H1 (cell line): Measurements from ENCODE around the gene S100A4. TPM values are rescaled to one million over a fixed set of nuclear protein-coding genes. Genes with fewer than 3 reads are reported as not detected.

Experiments used
- CTCF ChIA-PET: fragments of 300-600 bp; sonication (Branson Sonifier 250); formaldehyde crosslinking; loops from one replicate; lab custom pipeline; 2021; ENCODE audit not compliant: partially characterized antibody; lab: Charles Lee
- POLR2A ChIA-PET: fragments of 300-600 bp; sonication (Branson Sonifier 250); formaldehyde crosslinking; loops from one replicate; lab custom pipeline; 2021; ENCODE audit warnings: inconsistent platforms; ENCODE audit not compliant: partially characterized antibody; lab: Charles Lee
- DNase-seq, 2 experiments: peaks; one replicate each; pipeline versions ENCODE4 v3.0.0 to v3.0.0-alpha.2; 2010 to 2022; ENCODE audit warnings: low spot score in 2 of 2, low read depth in 1 of 2, mixed read lengths in 1 of 2
- FAIRE-seq: peaks from 2 replicates; lab custom pipeline; 2011; peaks lifted over from hg19 to GRCh38; lab: Jason Lieb, UNC
- H2AFZ ChIP-seq: 2 replicates; pipeline ENCODE4 v1.8.1; 2012; ENCODE audit warnings: low read length, inconsistent platforms
- H2AK5ac ChIP-seq: 2 replicates; pipeline ENCODE4 v1.6.1; 2013; ENCODE audit warnings: low read depth, low read length
- H2BK120ac ChIP-seq: replicated peaks from 2 replicates; pipeline ENCODE3; 2013; ENCODE audit warnings: low read depth, low read length, inconsistent platforms
- H2BK12ac ChIP-seq: 2 replicates; pipeline ENCODE4 v1.6.1; 2013; ENCODE audit warnings: low read depth, low read length
- H2BK15ac ChIP-seq: 2 replicates; pipeline ENCODE4 v1.6.1; 2013; ENCODE audit warnings: low read length
- H2BK20ac ChIP-seq: 2 replicates; pipeline ENCODE4 v1.6.1; 2013; ENCODE audit warnings: low read length
- H2BK5ac ChIP-seq: 2 replicates; pipeline ENCODE4 v1.6.1; 2013; ENCODE audit warnings: low read depth, low read length
- H3K14ac ChIP-seq: 2 replicates; pipeline ENCODE4 v1.6.1; 2013; ENCODE audit warnings: inconsistent platforms; ENCODE audit not compliant: insufficient read length
- H3K18ac ChIP-seq: 2 replicates; pipeline ENCODE4 v1.6.1; 2013; ENCODE audit warnings: low read length; ENCODE audit errors: extremely low read depth
- H3K23ac ChIP-seq: 2 replicates; pipeline ENCODE4 v1.6.1; 2013; ENCODE audit warnings: inconsistent platforms; ENCODE audit not compliant: insufficient read length
- H3K23me2 ChIP-seq: 2 replicates; pipeline ENCODE4 v1.6.1; 2013; ENCODE audit warnings: low read depth, low read length
- H3K27ac ChIP-seq: 2 replicates; pipeline ENCODE4 v1.6.1; 2011; ENCODE audit warnings: low read depth, low read length, inconsistent platforms
- H3K27me3 ChIP-seq, 4 experiments: replicated peaks in 1 of 4; 1 replicate in 1 of 4; 2 replicates in 3 of 4; pipeline versions ENCODE4 v1.6.1 to v1.8.1; 2011 to 2013; ENCODE audit warnings: low read length in 3 of 4, mild to moderate bottlenecking in 3 of 4, inconsistent platforms in 2 of 4, mixed read lengths in 2 of 4, moderate library complexity in 1 of 4; ENCODE audit not compliant: control insufficient read depth in 3 of 4, insufficient read depth in 3 of 4; ENCODE audit errors: extremely low read depth in 1 of 4
- H3K36me3 ChIP-seq, 4 experiments: 2 replicates each; pipeline versions ENCODE4 v1.6.1 to v1.8.1; 2011 to 2013; ENCODE audit warnings: mild to moderate bottlenecking in 4 of 4, low read length in 3 of 4, moderate library complexity in 2 of 4, control low read depth in 1 of 4, inconsistent platforms in 1 of 4; ENCODE audit not compliant: insufficient read depth in 4 of 4, control insufficient read depth in 2 of 4
- H3K4ac ChIP-seq: replicated peaks from 2 replicates; pipeline ENCODE3; 2013; ENCODE audit warnings: low read length, low read depth, mixed read lengths, inconsistent platforms; ENCODE audit not compliant: insufficient read length
- H3K4me1 ChIP-seq, 4 experiments: replicated peaks in 1 of 4; 1 replicate in 1 of 4; 2 replicates in 3 of 4; pipeline versions ENCODE4 v1.6.1 to v1.8.1; 2011 to 2013; ENCODE audit warnings: low read length in 3 of 4, inconsistent platforms in 2 of 4, mixed read lengths in 1 of 4; ENCODE audit not compliant: insufficient read depth in 4 of 4, control insufficient read depth in 3 of 4
- H3K4me2 ChIP-seq, 2 experiments: 2 replicates each; pipeline versions ENCODE4 v1.6.1 to v1.8.1; 2011 to 2013; ENCODE audit warnings: low read depth in 2 of 2, low read length in 2 of 2, control low read depth in 1 of 2, inconsistent platforms in 1 of 2, mild to moderate bottlenecking in 1 of 2; ENCODE audit not compliant: insufficient read depth in 1 of 2
- H3K4me3 ChIP-seq, 4 experiments: fragments of 200-600, 300-600 bp in 1 of 4; sonication (generic), shearing (Covaris generic), sonication (Bioruptor Twin) in 1 of 4; 2 replicates each; pipeline versions ENCODE4 v1.5.1 to v1.8.1; 2011 to 2016; ENCODE audit warnings: low read length in 4 of 4, low read depth in 3 of 4, control low read depth in 2 of 4, inconsistent platforms in 2 of 4, mild to moderate bottlenecking in 2 of 4, mixed read lengths in 1 of 4, moderate library complexity in 1 of 4; ENCODE audit not compliant: insufficient read depth in 2 of 4; ENCODE audit errors: extremely low read depth in 1 of 4
- H3K56ac ChIP-seq: replicated peaks from 2 replicates; pipeline ENCODE3; 2013; ENCODE audit warnings: low read depth, mild to moderate bottlenecking, mixed read lengths, low read length, inconsistent platforms; ENCODE audit not compliant: insufficient read length
- H3K79me1 ChIP-seq: 2 replicates; pipeline ENCODE4 v1.6.1; 2013; ENCODE audit warnings: low read depth, low read length, control low read depth
- H3K79me2 ChIP-seq, 2 experiments: 2 replicates each; pipeline versions ENCODE4 v1.6.1 to v1.8.1; 2012 to 2013; ENCODE audit warnings: low read length in 2 of 2, mild to moderate bottlenecking in 2 of 2, inconsistent platforms in 1 of 2; ENCODE audit not compliant: insufficient read depth in 2 of 2, control insufficient read depth in 1 of 2
- H3K9ac ChIP-seq, 4 experiments: replicated peaks in 1 of 4; 1 replicate in 1 of 4; 2 replicates in 3 of 4; pipeline versions ENCODE4 v1.6.1 to v1.8.1; 2011 to 2013; ENCODE audit warnings: low read depth in 3 of 4, low read length in 3 of 4, control low read depth in 2 of 4, mild to moderate bottlenecking in 2 of 4, moderate library complexity in 2 of 4, inconsistent platforms in 1 of 4; ENCODE audit errors: extremely low read depth in 1 of 4
- H3K9me3 ChIP-seq, 2 experiments: 2 replicates each; pipeline versions ENCODE4 v1.6.1 to v1.8.1; 2012 to 2013; ENCODE audit warnings: mild to moderate bottlenecking in 2 of 2, moderate library complexity in 2 of 2, control low read depth in 1 of 2, inconsistent platforms in 1 of 2, low read depth in 1 of 2, low read length in 1 of 2, mixed read lengths in 1 of 2; ENCODE audit not compliant: insufficient read depth in 2 of 2
- H4K20me1 ChIP-seq, 2 experiments: replicated peaks in 1 of 2; 2 replicates each; pipeline versions ENCODE3 to v1.8.1; 2011 to 2013; ENCODE audit warnings: inconsistent platforms in 2 of 2, low read length in 2 of 2, mild to moderate bottlenecking in 1 of 2; ENCODE audit not compliant: insufficient read depth in 2 of 2, control insufficient read depth in 1 of 2
- H4K5ac ChIP-seq: 2 replicates; pipeline ENCODE4 v1.6.1; 2013; ENCODE audit warnings: low read length, low read depth, mixed read lengths, inconsistent platforms; ENCODE audit not compliant: insufficient read length
- H4K8ac ChIP-seq: 2 replicates; pipeline ENCODE4 v1.8.0; 2013; ENCODE audit warnings: mild to moderate bottlenecking, moderate library complexity, low read length, inconsistent platforms; ENCODE audit not compliant: insufficient read depth; ENCODE audit errors: extremely low read depth
- H4K91ac ChIP-seq: replicated peaks from 2 replicates; pipeline ENCODE3; 2013; ENCODE audit warnings: low read length, mixed read lengths, inconsistent platforms; ENCODE audit not compliant: insufficient read length
- KDM1A ChIP-seq: fragments of 200-600, 300-600 bp; sonication (generic); IDR thresholded peaks from 2 replicates; pipeline ENCODE4 v1.7.1; 2016; ENCODE audit warnings: mild to moderate bottlenecking, low read length, borderline replicate concordance
- SIRT6 ChIP-seq: IDR thresholded peaks from one replicate; pipeline ENCODE4 v1.7.1; 2012; ENCODE audit warnings: low read length, inconsistent platforms
- SRF ChIP-seq: IDR thresholded peaks from 2 replicates; pipeline ENCODE4 v1.6.1; 2011; ENCODE audit warnings: mild to moderate bottlenecking, low read depth, low read length, moderate library complexity
- TBP ChIP-seq: IDR thresholded peaks from 2 replicates; pipeline ENCODE4 v1.6.1; 2011; ENCODE audit warnings: low read depth, low read length, improper control_type of control experiment
- WGBS, 2 experiments: shearing (Covaris generic) in 1 of 2; methylation state at CpG; one replicate each; pipeline versions ENCODE4 v1.1.6 to v1.1.7; 2013 to 2015; ENCODE audit warnings: low lambda C conversion rate in 2 of 2, mixed read lengths in 2 of 2, inconsistent platforms in 1 of 2, low coverage in 1 of 2, missing lambda C conversion rate in 1 of 2; ENCODE audit not compliant: insufficient replicate concordance in 2 of 2, insufficient coverage in 1 of 2, insufficient read length in 1 of 2; ENCODE audit errors: extremely low coverage in 1 of 2, missing lambda C conversion rate in 1 of 2; 5-methylcytosine and 5-hydroxymethylcytosine counted together
- polyA plus RNA-seq, 7 experiments: library from polyadenylated mRNA; depleted of rRNA in 3 of 7; stranded (reverse) in 5 of 7; unstranded in 2 of 7; fragments of >200 nt in 5 of 7; fragments of 200-250 nt in 2 of 7; gene quantifications; 1 replicate in 5 of 7; 2 replicates in 1 of 7; 4 replicates in 1 of 7; pipeline versions ENCODE4 v1.2.1 to v1.2.3, GENCODE V29; 2011 to 2013; ENCODE audit warnings: missing spikeins in 2 of 7, mixed read lengths in 2 of 7
- total RNA-seq: library from RNA; stranded (reverse); fragmentation: NEBNext Ultra II Directional; extraction: Animal tissue kit (Norgen Biotek cat#: 25700); gene quantifications from 2 replicates; pipeline ENCODE4 v1.2.1, GENCODE V29; 2021

S100A4 gene
- total and polyA plus RNA-seq, 2 of the 8 experiments (the other 6 are each of a cell fraction or from before 2014, with no cell fraction given): 36.3 to 85.4 TPM

GRCh38 chr1:153550827-153551500 is 5.4 kb upstream of the S100A4 start:
- Histone ChIP-seq H3K23me2 (no peaks in the 10 kb centered on the region), H3K4me3 (no peak overlapping the region), H2BK12ac (no peak overlapping the region), H4K5ac (no peak overlapping the region), H3K9ac (no peak overlapping the region), H2BK20ac (no peak overlapping the region), H4K20me1 (no peaks in the 10 kb centered on the region), H3K4ac (no peak overlapping the region), H3K27ac (no peak overlapping the region), H3K23ac (no peak overlapping the region), H3K79me1 (no peaks in the 10 kb centered on the region), H4K8ac (no peak overlapping the region), H2AK5ac (no peak overlapping the region), H3K36me3 (no peaks in the 10 kb centered on the region), H4K91ac (no peak overlapping the region), H3K9me3 (no peaks in the 10 kb centered on the region), H3K79me2 (no peaks in the 10 kb centered on the region), H2BK15ac (no peak overlapping the region), H3K14ac (no peak overlapping the region), H3K27me3 (no peaks in the 10 kb centered on the region; a peak in 3 of 7 replicates), H3K56ac (no peak overlapping the region), H3K18ac (no peak overlapping the region), H3K4me1 (peaks cover 0 to 18% (median 8%) of the 10 kb centered on the region in 4 experiments; a peak in 6 of 7 replicates), H2BK5ac (no peak overlapping the region), H3K4me2 (no peak overlapping the region), H2BK120ac (no peak overlapping the region), H2AFZ (no peak overlapping the region)
- CTCF ChIA-PET: interaction anchor here (0.7 to 12.9 kb wide), 11 partner anchors 11 to 196 kb away, joined by 3 to 165 read pairs (median 12); partner anchors contain the start of genes S100A1, S100A13, S100A5 and S100A6
- WGBS, 2 experiments: 100% methylated on average over 6 of the region's 10 CpGs; no CpG with 5 or more reads in 1 of the 2 experiments
- POLR2A ChIA-PET: interaction anchor here (0.6 to 1.8 kb wide), 7 partner anchors 9 to 440 kb away, joined by 3 to 5 read pairs (median 4); partner anchors contain the start of genes CHTOP, RPS27, S100A5 and S100A6
- FAIRE-seq: no peak
- DNase-seq: no peak
- TF ChIP-seq SRF (no peak), KDM1A (no peak), SIRT6 (no peak), TBP (no peak)
